ENCODE data around the gene OSBPL3.

The OSBPL3 gene

GRCh38 chr7:24974026-24974832 is 5.7 kb downstream of the OSBPL3 start:
- peaks cover 17% of the 10 kb centered on the region for H3K4me1 ChIP-seq
- H3K36me3 ChIP-seq (replicated peaks): no peaks in the 10 kb centered on the region
- H3K4me3 ChIP-seq: no peak overlapping the region
- DNase-seq (ENCODE audit: low spot score in 2 of 2): no peak
- H3K27me3 ChIP-seq (ENCODE audit: low read depth): no peaks in the 10 kb centered on the region
- no peaks in the 10 kb centered on the region for H3K9me3 ChIP-seq
- in situ Hi-C loops (cut with MboI; ENCODE audit: low sequenced_read_pairs): no loop called here

GRCh38 chr7:24972991-24973390 is 7.0 kb downstream of the OSBPL3 start:
- no peak for DNase-seq (ENCODE audit: low spot score in 2 of 2)
- in situ Hi-C loops (cut with MboI; ENCODE audit: low sequenced_read_pairs): no loop called here
- no peaks in the 10 kb centered on the region for H3K36me3 ChIP-seq (replicated peaks)
- no peaks in the 10 kb centered on the region for H3K9me3 ChIP-seq
- peaks cover 15% of the 10 kb centered on the region for H3K4me1 ChIP-seq
- no peak overlapping the region for H3K4me3 ChIP-seq
- no peaks in the 10 kb centered on the region for H3K27me3 ChIP-seq (ENCODE audit: low read depth)

GRCh38 chr7:24972166-24972477 is 7.9 kb downstream of the OSBPL3 start:
- H3K4me1 ChIP-seq: peaks cover 15% of the 10 kb centered on the region

DNA sequence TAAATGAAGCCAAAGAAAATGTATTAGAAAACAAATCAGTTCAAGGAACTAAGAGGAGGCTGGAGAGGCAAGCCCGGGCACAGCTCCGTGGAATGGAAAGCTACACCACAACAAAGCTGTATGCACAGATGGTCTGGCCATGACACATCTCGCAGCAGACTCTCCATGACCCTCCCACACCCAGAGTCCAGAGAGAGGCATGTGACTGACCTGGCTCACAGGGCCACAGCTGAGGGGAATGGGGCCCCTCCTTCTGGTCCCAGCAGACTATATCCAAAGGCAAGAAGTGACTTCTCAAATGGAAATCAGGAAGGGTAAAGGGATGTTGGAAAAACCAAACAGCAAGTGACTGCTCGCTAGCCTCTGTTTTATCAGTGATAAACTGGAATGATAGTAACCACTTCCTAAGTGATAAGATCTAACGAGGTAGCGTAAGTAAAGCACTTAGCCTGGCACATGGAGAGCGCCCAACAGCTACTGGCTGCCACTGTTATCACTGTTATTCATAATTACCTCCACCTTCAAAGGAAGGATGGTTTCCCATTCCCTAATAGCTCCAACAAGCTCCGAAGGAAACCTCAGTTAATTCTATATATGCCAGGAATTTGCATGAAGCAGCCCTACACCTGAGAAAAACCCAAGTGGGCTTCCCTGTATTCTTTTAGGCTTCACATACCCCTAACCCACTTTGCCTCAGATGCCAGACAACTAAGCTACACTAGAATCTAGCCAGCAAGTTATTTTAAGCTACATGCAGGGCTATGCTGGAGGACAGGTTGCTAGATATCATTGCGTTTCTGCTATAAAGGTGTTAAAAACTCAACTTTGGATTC is 8.4 kb downstream of the OSBPL3 start:
- H3K27me3 ChIP-seq (ENCODE audit: low read depth): no peaks in the 10 kb centered on the region
- peaks cover 11% of the 10 kb centered on the region for H3K4me1 ChIP-seq
- H3K4me3 ChIP-seq: no peak overlapping the region
- no peaks in the 10 kb centered on the region for H3K36me3 ChIP-seq (replicated peaks)
- no peaks in the 10 kb centered on the region for H3K9me3 ChIP-seq
- DNase-seq (ENCODE audit: low spot score in 2 of 2): no peak
- in situ Hi-C loops (cut with MboI; ENCODE audit: low sequenced_read_pairs): no loop called here

More at GRCh38 chr7:24972166-24972477, 7.9 kb downstream of the OSBPL3 start:
- Histone ChIP-seq H3K4me3 (no peak overlapping the region), H3K9me3 (no peaks in the 10 kb centered on the region), H3K36me3 (replicated peaks) (no peaks in the 10 kb centered on the region), H3K27me3 (ENCODE audit: low read depth) (no peaks in the 10 kb centered on the region)
- no peak for DNase-seq (ENCODE audit: low spot score in 2 of 2)
- in situ Hi-C loops (cut with MboI; ENCODE audit: low sequenced_read_pairs): no loop called here

- Histone ChIP-seq H3K4me3 (no peak overlapping the region), H3K36me3 (replicated peaks) (no peaks in the 10 kb centered on the region), H3K4me1 (peaks cover 2% of the 10 kb centered on the region), H3K9me3 (no peaks in the 10 kb centered on the region), H3K27me3 (ENCODE audit: low read depth) (no peaks in the 10 kb centered on the region)
- in situ Hi-C loops (cut with MboI; ENCODE audit: low sequenced_read_pairs): no loop called here
- DNase-seq (ENCODE audit: low spot score in 2 of 2): no peak
Measured at GRCh38 chr7:24970676-24971075, 9.3 kb downstream of the OSBPL3 start.

DNA sequence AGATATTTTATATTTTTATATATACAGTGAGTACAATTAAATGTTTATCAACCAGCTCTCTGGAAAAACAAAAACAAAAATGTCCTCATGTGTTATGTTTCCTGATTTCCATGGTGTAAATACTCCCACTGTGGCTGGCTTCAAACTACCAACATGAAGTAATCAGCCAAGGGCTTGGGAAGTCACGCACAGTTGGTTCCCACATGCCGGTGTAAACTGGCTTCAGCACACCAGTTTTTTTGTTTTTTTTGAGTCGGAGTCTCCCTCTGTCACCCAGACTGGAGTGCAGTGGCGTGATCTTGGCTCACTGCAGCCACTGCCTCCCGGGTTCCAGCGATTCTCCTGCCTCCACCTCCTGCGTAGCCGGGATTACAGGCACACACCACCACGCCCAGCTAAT is 11.8 kb downstream of the OSBPL3 start:
- Histone ChIP-seq H3K4me3 (no peak overlapping the region), H3K36me3 (replicated peaks) (no peaks in the 10 kb centered on the region), H3K4me1 (no peaks in the 10 kb centered on the region), H3K27me3 (ENCODE audit: low read depth) (no peaks in the 10 kb centered on the region), H3K9me3 (no peaks in the 10 kb centered on the region)
- no peak for DNase-seq (ENCODE audit: low spot score in 2 of 2)
- in situ Hi-C loops (cut with MboI; ENCODE audit: low sequenced_read_pairs): no loop called here

DNA sequence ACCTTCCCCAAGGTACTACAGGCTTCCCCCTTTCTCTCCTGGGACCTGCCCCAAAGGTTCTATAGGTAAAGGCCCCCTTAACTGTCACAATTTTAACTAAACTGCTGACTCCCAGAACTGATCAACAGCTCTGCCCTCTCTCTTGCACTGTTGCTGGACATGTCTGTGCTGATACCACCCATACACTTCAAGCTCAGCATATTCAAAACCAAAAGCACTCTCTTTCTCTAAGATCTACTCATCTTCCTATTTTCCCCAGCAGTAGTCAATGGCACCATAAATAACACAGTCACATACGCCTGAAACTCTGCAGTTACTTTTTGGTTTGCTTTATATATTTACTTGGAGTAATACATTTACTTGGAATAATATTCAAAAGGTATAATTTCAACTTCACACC is 12.3 kb downstream of the OSBPL3 start:
- no peaks in the 10 kb centered on the region for H3K9me3 ChIP-seq
- H3K4me3 ChIP-seq: no peak overlapping the region
- no peaks in the 10 kb centered on the region for H3K27me3 ChIP-seq (ENCODE audit: low read depth)
- no peaks in the 10 kb centered on the region for H3K36me3 ChIP-seq (replicated peaks)
- DNase-seq (ENCODE audit: low spot score in 2 of 2): no peak
- H3K4me1 ChIP-seq: no peaks in the 10 kb centered on the region
- in situ Hi-C loops (cut with MboI; ENCODE audit: low sequenced_read_pairs): no loop called here

DNA sequence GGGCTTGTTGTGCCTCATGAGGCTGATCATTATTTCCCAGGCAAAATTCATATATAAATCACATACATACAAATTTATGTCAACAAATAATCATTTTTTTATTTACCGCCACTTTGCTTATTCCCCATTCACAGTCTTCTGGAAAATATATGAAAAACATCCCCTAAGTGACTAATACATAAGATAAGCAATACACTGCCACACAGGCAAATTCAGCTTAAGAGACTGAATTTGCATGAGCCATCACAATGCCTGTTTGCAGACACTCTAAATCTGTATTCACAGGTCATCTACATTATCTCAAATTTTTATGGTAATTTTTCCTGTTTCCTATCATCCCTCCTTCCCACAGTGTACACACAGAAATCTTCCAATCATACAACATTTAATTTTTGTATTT is 13.2 kb downstream of the OSBPL3 start:
- H3K36me3 ChIP-seq (replicated peaks): no peaks in the 10 kb centered on the region
- in situ Hi-C loops (cut with MboI; ENCODE audit: low sequenced_read_pairs): no loop called here

GRCh38 chr7:24965831-24966708 is 13.9 kb downstream of the OSBPL3 start:
- Histone ChIP-seq H3K4me3 (no peak overlapping the region), H3K36me3 (replicated peaks) (no peaks in the 10 kb centered on the region), H3K4me1 (no peaks in the 10 kb centered on the region), H3K9me3 (no peaks in the 10 kb centered on the region), H3K27me3 (ENCODE audit: low read depth) (no peaks in the 10 kb centered on the region)
- in situ Hi-C loops (cut with MboI; ENCODE audit: low sequenced_read_pairs): no loop called here
- no peak for DNase-seq (ENCODE audit: low spot score in 2 of 2)

More for the DNA sequence above, 13.2 kb downstream of the OSBPL3 start:
- no peaks in the 10 kb centered on the region for H3K27me3 ChIP-seq (ENCODE audit: low read depth)
- H3K4me3 ChIP-seq: no peak overlapping the region
- no peaks in the 10 kb centered on the region for H3K9me3 ChIP-seq
- DNase-seq (ENCODE audit: low spot score in 2 of 2): no peak
- H3K4me1 ChIP-seq: no peaks in the 10 kb centered on the region

DNA sequence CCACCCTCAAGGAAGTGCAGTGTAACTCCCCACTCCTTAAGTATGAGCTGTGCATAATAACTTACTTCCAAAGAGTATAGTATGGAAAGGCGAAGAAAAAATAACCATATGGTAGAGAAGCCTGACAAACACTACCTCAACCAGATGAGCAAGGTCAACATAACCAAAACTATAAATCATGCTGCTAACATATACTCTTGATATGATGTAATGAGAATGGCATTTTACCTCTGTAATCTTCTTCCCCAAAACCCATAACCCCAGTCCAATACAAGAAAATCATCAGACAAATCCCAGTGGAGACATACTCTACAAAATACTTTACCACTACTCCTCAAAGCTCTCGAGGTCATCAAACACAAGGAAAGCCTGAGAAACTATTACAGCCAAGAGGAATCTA is 15.8 kb downstream of the OSBPL3 start:
- DNase-seq (ENCODE audit: low spot score in 2 of 2): no peak
- H3K9me3 ChIP-seq: 0 out of 2 replicates have a peak, but pooled peaks cover 2% of the 10 kb centered on the region
- H3K4me3 ChIP-seq: no peak overlapping the region
- no peaks in the 10 kb centered on the region for H3K27me3 ChIP-seq (ENCODE audit: low read depth)
- H3K36me3 ChIP-seq (replicated peaks): no peaks in the 10 kb centered on the region
- in situ Hi-C loops (cut with MboI; ENCODE audit: low sequenced_read_pairs): no loop called here
- H3K4me1 ChIP-seq: peaks cover 3% of the 10 kb centered on the region

DNA sequence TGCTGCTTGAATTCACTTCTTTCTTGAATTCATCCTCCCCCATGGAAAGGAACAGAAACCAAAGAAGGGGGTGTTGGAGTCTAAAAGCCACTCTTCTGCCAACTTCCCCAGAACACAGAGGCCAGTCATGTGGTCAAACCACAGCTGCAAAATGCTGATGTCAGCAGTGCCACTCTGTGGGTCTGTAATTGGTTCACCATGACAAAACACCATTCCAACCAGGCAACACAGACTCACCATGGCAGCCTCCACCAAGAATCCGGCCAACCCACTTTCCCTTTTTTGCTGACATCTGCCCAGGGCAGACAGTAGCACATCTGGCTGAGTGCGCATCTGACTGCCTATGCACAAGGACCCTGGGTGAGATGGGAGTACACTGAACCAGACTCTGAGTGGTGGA is 16.8 kb downstream of the OSBPL3 start:
- in situ Hi-C loops (cut with MboI; ENCODE audit: low sequenced_read_pairs): no loop called here
- Histone ChIP-seq H3K27me3 (ENCODE audit: low read depth) (no peaks in the 10 kb centered on the region), H3K36me3 (replicated peaks) (no peaks in the 10 kb centered on the region), H3K4me3 (no peak overlapping the region), H3K9me3 (0 out of 2 replicates have a peak, but pooled peaks cover 2% of the 10 kb centered on the region), H3K4me1 (peaks cover 8% of the 10 kb centered on the region)
- DNase-seq (ENCODE audit: low spot score in 2 of 2): no peak

DNA sequence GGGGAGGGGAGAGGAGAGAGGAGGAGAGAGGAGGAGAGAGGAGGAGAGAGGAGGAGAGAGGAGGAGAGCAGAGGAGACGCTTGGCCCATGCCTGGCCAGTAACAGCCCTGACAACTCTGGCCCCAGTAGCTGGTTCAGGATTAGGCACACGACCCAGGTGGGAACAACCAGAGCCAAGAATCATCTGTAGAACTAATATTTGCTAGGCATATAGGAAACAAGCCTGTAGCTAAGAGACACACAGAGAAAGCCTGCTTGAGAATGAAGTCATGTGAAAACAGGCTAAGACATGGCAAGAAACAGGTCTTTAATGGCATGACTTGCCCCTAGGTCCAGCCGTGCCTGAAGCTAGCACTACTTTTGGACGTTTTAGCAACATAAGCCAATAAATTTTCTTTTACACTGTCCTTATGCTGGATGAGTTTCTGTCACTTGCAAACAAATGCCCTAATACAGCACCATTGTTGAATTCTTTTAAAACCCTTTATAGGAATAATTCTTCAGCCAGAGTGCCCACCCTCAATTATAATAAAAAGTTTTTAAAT is 17.5 kb downstream of the OSBPL3 start:
- H3K27me3 ChIP-seq (ENCODE audit: low read depth): no peaks in the 10 kb centered on the region
- H3K36me3 ChIP-seq (replicated peaks): no peaks in the 10 kb centered on the region
- H3K4me3 ChIP-seq: no peak overlapping the region
- DNase-seq (ENCODE audit: low spot score in 2 of 2): no peak
- H3K4me1 ChIP-seq: peaks cover 8% of the 10 kb centered on the region
- in situ Hi-C loops (cut with MboI; ENCODE audit: low sequenced_read_pairs): no loop called here
- H3K9me3 ChIP-seq: 0 out of 2 replicates have a peak, but pooled peaks cover 2% of the 10 kb centered on the region

DNA sequence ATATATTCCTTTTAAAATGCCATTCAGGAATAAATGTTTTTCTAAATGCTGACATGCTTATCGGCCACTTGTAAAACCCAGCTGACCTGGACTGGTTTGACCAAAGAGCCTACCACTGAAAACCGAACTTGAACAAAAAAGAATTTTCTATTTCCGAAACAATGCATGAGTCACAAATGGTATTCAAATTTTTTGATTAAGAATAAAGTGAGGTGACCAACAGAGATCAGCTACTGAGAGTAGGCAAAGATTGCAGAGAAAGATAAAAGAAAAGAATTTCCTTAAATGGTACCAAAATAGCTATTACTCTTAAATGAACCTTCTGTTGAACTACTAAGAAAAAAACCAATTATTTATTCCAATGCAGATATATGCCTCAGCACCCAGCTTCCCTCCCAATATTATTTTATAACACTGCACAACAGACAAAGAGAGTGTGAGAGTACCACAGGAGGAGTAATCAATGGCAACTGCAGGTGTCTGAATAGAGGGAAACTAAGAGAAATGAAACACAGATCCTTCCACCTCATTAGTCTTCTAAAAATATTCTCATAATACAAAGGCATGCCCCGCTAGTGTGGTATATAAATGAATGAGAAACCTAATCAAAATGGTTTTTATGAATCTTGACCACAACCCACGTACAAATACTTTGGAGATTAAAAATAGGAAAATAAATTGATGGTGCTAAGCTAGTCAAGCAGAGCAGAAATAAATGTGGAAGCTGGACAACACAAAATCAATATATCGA is 20.1 kb downstream of the OSBPL3 start:
- H3K4me3 ChIP-seq: no peak overlapping the region
- no peaks in the 10 kb centered on the region for H3K36me3 ChIP-seq (replicated peaks)
- no peak for DNase-seq (ENCODE audit: low spot score in 2 of 2)
- no peaks in the 10 kb centered on the region for H3K27me3 ChIP-seq (ENCODE audit: low read depth)
- in situ Hi-C loops (cut with MboI; ENCODE audit: low sequenced_read_pairs): no loop called here
- 0 out of 2 replicates have a peak, but pooled peaks cover 2% of the 10 kb centered on the region for H3K9me3 ChIP-seq
- H3K4me1 ChIP-seq: peaks cover 8% of the 10 kb centered on the region

Measured in HAP-1 (cell line).